SJSA1 (cell line): ENCODE measurements around the gene ZNF483. TPM values are rescaled to one million over a fixed set of nuclear protein-coding genes. Genes with fewer than 3 reads are reported as not detected.
A peak's percentile ranks its signal among the peaks of the same experiment; 100 is the strongest.
"Not testable (repeated sequence)": the region's sequence is repeated elsewhere in the genome, so short reads cannot be mapped to it uniquely, and the experiment has no call there.

Experiments used
- DNase-seq, 2 experiments: peaks; one replicate each; pipeline ENCODE4 v3.0.0-alpha.2; 2015 to 2020; ENCODE audit warnings: low spot score in 2 of 2, low read depth in 1 of 2
- H3K27ac ChIP-seq: fragments of 250-450 bp; sonication (Bioruptor Pico); 2 replicates; pipeline ENCODE4 v1.5.1; 2020; ENCODE audit warnings: mild to moderate bottlenecking, moderate library complexity
- H3K27me3 ChIP-seq: fragments of 250-450 bp; sonication (Bioruptor Pico); replicated peaks from 2 replicates; pipeline ENCODE4 v1.5.1; 2020; ENCODE audit warnings: mild to moderate bottlenecking, moderate library complexity
- H3K36me3 ChIP-seq: fragments of 250-450 bp; sonication (Bioruptor Pico); 2 replicates; pipeline ENCODE4 v1.5.1; 2020; ENCODE audit warnings: mild to moderate bottlenecking
- H3K4me1 ChIP-seq: fragments of 250-450 bp; sonication (Bioruptor Pico); replicated peaks from 2 replicates; pipeline ENCODE4 v1.6.1; 2021; ENCODE audit warnings: mild to moderate bottlenecking
- H3K4me3 ChIP-seq: fragments of 250-450 bp; sonication (Bioruptor Pico); 2 replicates; pipeline ENCODE4 v1.5.1; 2020; ENCODE audit warnings: mild to moderate bottlenecking
- H3K9me3 ChIP-seq: fragments of 250-450 bp; sonication (Bioruptor Pico); replicated peaks from 2 replicates; pipeline ENCODE4 v1.5.1; 2020; ENCODE audit warnings: mild to moderate bottlenecking
- total RNA-seq: library from RNA; depleted of rRNA; stranded (reverse); fragments of >200 nt; shearing (Covaris generic); gene quantifications from 2 replicates; pipeline ENCODE4 v1.2.3, GENCODE V29; 2014

The ZNF483 gene
- total RNA-seq, 1 experiment from 2014 or later: 1.2 TPM

- H3K27me3 ChIP-seq: no peaks in the 10 kb centered on the region
- H3K4me1 ChIP-seq: no peaks in the 10 kb centered on the region
- no peak overlapping the region for H3K27ac ChIP-seq
- no peak for DNase-seq
- no peak overlapping the region for H3K4me3 ChIP-seq
- H3K36me3 ChIP-seq: no peaks in the 10 kb centered on the region
- no peaks in the 10 kb centered on the region for H3K9me3 ChIP-seq
Measured at GRCh38 chr9:111514967-111515366, 10.0 kb upstream of the ZNF483 start.

- H3K36me3 ChIP-seq: no peaks in the 10 kb centered on the region
- H3K4me1 ChIP-seq: no peaks in the 10 kb centered on the region
- H3K27ac ChIP-seq: no peak overlapping the region
- no peak overlapping the region for H3K4me3 ChIP-seq
- H3K27me3 ChIP-seq: no peaks in the 10 kb centered on the region
- DNase-seq: no peak
- H3K9me3 ChIP-seq: no peaks in the 10 kb centered on the region
Measured at GRCh38 chr9:111516061-111516465, 8.9 kb upstream of the ZNF483 start.

GRCh38 chr9:111524731-111525055 is 286 bp upstream of the ZNF483 start:
- peaks cover 16% of the 10 kb centered on the region for H3K4me1 ChIP-seq

GRCh38 chr9:111527347-111527746 is 2.4 kb downstream of the ZNF483 start:
- Histone ChIP-seq H3K27me3 (no peaks in the 10 kb centered on the region), H3K27ac (no peak overlapping the region), H3K9me3 (0 out of 2 replicates have a peak, but pooled peaks cover 4% of the 10 kb centered on the region), H3K4me1 (peaks cover 16% of the 10 kb centered on the region), H3K36me3 (0 out of 2 replicates have a peak, but pooled peaks cover 2% of the 10 kb centered on the region), H3K4me3 (no peak overlapping the region)
- DNase-seq: no peak

More at GRCh38 chr9:111524731-111525055, 286 bp upstream of the ZNF483 start:
- Histone ChIP-seq H3K27ac (no peak overlapping the region), H3K4me3 (peak overlapping the region; percentile 71), H3K9me3 (0 out of 2 replicates have a peak, but pooled peaks cover 4% of the 10 kb centered on the region), H3K27me3 (no peaks in the 10 kb centered on the region), H3K36me3 (0 out of 2 replicates have a peak, but pooled peaks cover 2% of the 10 kb centered on the region)
- no peak for DNase-seq

GRCh38 chr9:111529787-111530186 is 4.8 kb downstream of the ZNF483 start:
- peaks cover 14% of the 10 kb centered on the region for H3K4me1 ChIP-seq
- no peak for DNase-seq
- H3K36me3 ChIP-seq: 0 out of 2 replicates have a peak, but pooled peaks cover 2% of the 10 kb centered on the region
- H3K9me3 ChIP-seq: 0 out of 2 replicates have a peak, but pooled peaks cover 3% of the 10 kb centered on the region
- no peaks in the 10 kb centered on the region for H3K27me3 ChIP-seq
- no peak overlapping the region for H3K4me3 ChIP-seq
- H3K27ac ChIP-seq: no peak overlapping the region

- Histone ChIP-seq H3K27me3 (no peaks in the 10 kb centered on the region), H3K4me3 (no peak overlapping the region), H3K9me3 (no peaks in the 10 kb centered on the region), H3K27ac (no peak overlapping the region), H3K4me1 (no peaks in the 10 kb centered on the region), H3K36me3 (no peaks in the 10 kb centered on the region)
- DNase-seq: no peak
Measured at GRCh38 chr9:111531716-111532115, 6.7 kb downstream of the ZNF483 start.

GRCh38 chr9:111533099-111533790 is 8.3 kb downstream of the ZNF483 start:
- H3K4me3 ChIP-seq: no peak overlapping the region
- no peaks in the 10 kb centered on the region for H3K36me3 ChIP-seq
- no peak for DNase-seq
- no peak overlapping the region for H3K27ac ChIP-seq
- no peaks in the 10 kb centered on the region for H3K9me3 ChIP-seq
- H3K4me1 ChIP-seq: no peaks in the 10 kb centered on the region
- no peaks in the 10 kb centered on the region for H3K27me3 ChIP-seq

GRCh38 chr9:111542497-111543254 is 17.7 kb downstream of the ZNF483 start:
- Histone ChIP-seq H3K36me3 (peaks cover 3% of the 10 kb centered on the region; the same call in 1 of the 2 replicates), H3K9me3 (peaks cover 16% of the 10 kb centered on the region), H3K4me1 (no peaks in the 10 kb centered on the region), H3K27me3 (no peaks in the 10 kb centered on the region), H3K27ac (no peak overlapping the region), H3K4me3 (no peak overlapping the region)
- no peak for DNase-seq

GRCh38 chr9:111548623-111549022 is 23.6 kb downstream of the ZNF483 start:
- no peaks in the 10 kb centered on the region for H3K36me3 ChIP-seq
- H3K4me1 ChIP-seq: no peaks in the 10 kb centered on the region
- peaks cover 9% of the 10 kb centered on the region for H3K9me3 ChIP-seq
- no peak overlapping the region for H3K27ac ChIP-seq
- H3K27me3 ChIP-seq: no peaks in the 10 kb centered on the region
- no peak overlapping the region for H3K4me3 ChIP-seq
- no peak for DNase-seq

- not testable (repeated sequence) for H3K9me3 ChIP-seq
Measured at GRCh38 chr9:111555425-111555824, 30.4 kb downstream of the ZNF483 start.

GRCh38 chr9:111559000-111559610 is 34.1 kb downstream of the ZNF483 start:
- H3K9me3 ChIP-seq: peaks cover 2% of the 10 kb centered on the region; the same call in 1 of the 2 replicates
- peaks cover 12% of the 10 kb centered on the region for H3K36me3 ChIP-seq
- no peaks in the 10 kb centered on the region for H3K4me1 ChIP-seq
- H3K27ac ChIP-seq: no peak overlapping the region
- H3K27me3 ChIP-seq: no peaks in the 10 kb centered on the region
- DNase-seq: no peak
- H3K4me3 ChIP-seq: no peak overlapping the region

More at GRCh38 chr9:111555425-111555824, 30.4 kb downstream of the ZNF483 start:
- not testable (repeated sequence) for H3K4me3 ChIP-seq, H3K27ac ChIP-seq, H3K4me1 ChIP-seq, DNase-seq, H3K27me3 ChIP-seq, H3K36me3 ChIP-seq

GRCh38 chr9:111561165-111561719 is 36.3 kb downstream of the ZNF483 start:
- H3K27ac ChIP-seq: no peak overlapping the region
- H3K9me3 ChIP-seq: peaks cover 2% of the 10 kb centered on the region; the same call in 1 of the 2 replicates
- no peak overlapping the region for H3K4me3 ChIP-seq
- no peak for DNase-seq
- no peaks in the 10 kb centered on the region for H3K27me3 ChIP-seq
- H3K36me3 ChIP-seq: peaks cover 16% of the 10 kb centered on the region
- no peaks in the 10 kb centered on the region for H3K4me1 ChIP-seq

GRCh38 chr9:111566234-111566633 is 41.3 kb downstream of the ZNF483 start:
- Histone ChIP-seq H3K27me3 (no peaks in the 10 kb centered on the region), H3K36me3 (peaks cover 53% of the 10 kb centered on the region), H3K4me3 (no peak overlapping the region), H3K4me1 (no peaks in the 10 kb centered on the region), H3K9me3 (peaks cover 8% of the 10 kb centered on the region), H3K27ac (no peak overlapping the region)
- no peak for DNase-seq
